ENCODE results near the gene LIPC.

Gene LIPC

GRCh38 chr15:58498821-58499580 lies 67.2 kb downstream of the LIPC start:
- no peak for TF ChIP-seq TSHZ2 (CRISPR knock-in tag; IDR thresholded peaks at IDR 0.05)
- TF ChIP-seq ZFP30 (CRISPR knock-in tag; IDR thresholded peaks at IDR 0.05): no peak
- no peak for TF ChIP-seq CSDC2 (CRISPR knock-in tag; IDR thresholded peaks at IDR 0.05)
- no peak for TF ChIP-seq ESRRG (CRISPR knock-in tag; IDR thresholded peaks at IDR 0.05)
- no peak for TF ChIP-seq CREB5 (CRISPR knock-in tag; IDR thresholded peaks at IDR 0.05; ENCODE audit: low read depth)
- TF ChIP-seq TCF4 (CRISPR knock-in tag; IDR thresholded peaks at IDR 0.05; ENCODE audit: borderline replicate concordance): no peak
- TF ChIP-seq GLIS3 (CRISPR knock-in tag; IDR thresholded peaks at IDR 0.05): no peak
- TF ChIP-seq TOX (CRISPR knock-in tag; IDR thresholded peaks at IDR 0.05; ENCODE audit: borderline replicate concordance): no peak
- no peak for ATAC-seq

- TF ChIP-seq BACH2 (CRISPR knock-in tag; IDR thresholded peaks at IDR 0.05; ENCODE audit: borderline replicate concordance) (no peak), TCF4 (CRISPR knock-in tag; IDR thresholded peaks at IDR 0.05; ENCODE audit: borderline replicate concordance) (no peak), ZFP30 (CRISPR knock-in tag; IDR thresholded peaks at IDR 0.05) (no peak), ESRRG (CRISPR knock-in tag; IDR thresholded peaks at IDR 0.05) (no peak), SNAI2 (CRISPR knock-in tag; IDR thresholded peaks at IDR 0.05) (no peak), PPARA (CRISPR knock-in tag; IDR thresholded peaks at IDR 0.05; ENCODE audit: borderline replicate concordance) (no peak)
- no peak for ATAC-seq
Measured at GRCh38 chr15:58501006-58501405, 69.2 kb downstream of the LIPC start.

GRCh38 chr15:58501636-58502188 lies 69.9 kb downstream of the LIPC start:
- TF ChIP-seq ARNTL (CRISPR knock-in tag; IDR thresholded peaks at IDR 0.05; ENCODE audit: borderline replicate concordance, low read depth): no peak
- no peak for TF ChIP-seq TSHZ2 (CRISPR knock-in tag; IDR thresholded peaks at IDR 0.05)
- no peak for TF ChIP-seq OSR1 (CRISPR knock-in tag; IDR thresholded peaks at IDR 0.05)
- TF ChIP-seq PPARA (CRISPR knock-in tag; IDR thresholded peaks at IDR 0.05; ENCODE audit: borderline replicate concordance): no peak
- no peak for TF ChIP-seq SNAI2 (CRISPR knock-in tag; IDR thresholded peaks at IDR 0.05)
- TF ChIP-seq ZFP3 (CRISPR knock-in tag; IDR thresholded peaks at IDR 0.05): no peak
- no peak for TF ChIP-seq CSDC2 (CRISPR knock-in tag; IDR thresholded peaks at IDR 0.05)
- ATAC-seq: no peak

GRCh38 chr15:58503139-58504027 lies 71.6 kb downstream of the LIPC start:
- TF ChIP-seq CSRNP3 (CRISPR knock-in tag; IDR thresholded peaks at IDR 0.05) (no peak), ZNF565 (CRISPR knock-in tag; conservative IDR thresholded peaks at IDR 0.05; ENCODE audit: low read depth) (no peak), ZNF70 (CRISPR knock-in tag; IDR thresholded peaks at IDR 0.05) (no peak), ESRRG (CRISPR knock-in tag; IDR thresholded peaks at IDR 0.05) (no peak), ZC3H10 (CRISPR knock-in tag; IDR thresholded peaks at IDR 0.05) (no peak), ZNF8 (CRISPR knock-in tag; IDR thresholded peaks at IDR 0.05) (no peak), BACH2 (CRISPR knock-in tag; IDR thresholded peaks at IDR 0.05; ENCODE audit: borderline replicate concordance) (no peak)
- no peak for ATAC-seq

Data from SK-N-SH treated with all-trans-retinoic acid at 6 μM for 48 hours (cell line).